Heart left ventricle (tissue), 16 donors: ENCODE measurements around the gene CHD3. TPM values are rescaled to one million over a fixed set of nuclear protein-coding genes. Genes with fewer than 3 reads are reported as not detected.

Source experiments
- ATAC-seq, 4 donors: fragments of 200-7000 bp; cut with Tn5 transposase; one replicate each; pipeline ENCODE4 v1.9.1; 2020 to 2022; ENCODE audit warnings: moderate library complexity in 4 of 4, mild to moderate bottlenecking in 3 of 4, moderate number of reproducible peaks in 1 of 4
- DNase-seq, 5 donors: peaks; one replicate each; pipeline ENCODE4 v3.0.0-alpha.2; 2020
- H3K27ac ChIP-seq, 12 donors: fragments of 200-600 bp; sonication (generic) in 4 of 12; one replicate each; pipeline versions ENCODE4 v1.5.0 to v1.8.0; 2016 to 2022; ENCODE audit warnings: mild to moderate bottlenecking in 2 of 12
- H3K27me3 ChIP-seq, 9 donors: fragments of 200-600 bp; sonication (generic) in 2 of 9; one replicate each; pipeline versions ENCODE4 v1.5.1 to v1.8.0; 2016 to 2022; ENCODE audit warnings: mild to moderate bottlenecking in 3 of 9
- H3K36me3 ChIP-seq, 9 donors: fragments of 200-600 bp; sonication (generic) in 2 of 9; one replicate each; pipeline versions ENCODE4 v1.5.0 to v1.8.0; 2018 to 2022; ENCODE audit warnings: mild to moderate bottlenecking in 2 of 9
- H3K4me1 ChIP-seq, 12 donors: fragments of 200-600 bp; sonication (generic) in 4 of 12; one replicate each; pipeline versions ENCODE4 v1.5.0 to v1.8.0; 2016 to 2022; ENCODE audit warnings: mild to moderate bottlenecking in 3 of 12
- H3K4me3 ChIP-seq, 12 donors: fragments of 200-600 bp; sonication (generic) in 4 of 12; one replicate each; pipeline versions ENCODE4 v1.5.0 to v1.8.0; 2017 to 2022; ENCODE audit warnings: mild to moderate bottlenecking in 9 of 12, moderate library complexity in 4 of 12
- H3K9me3 ChIP-seq, 12 donors: fragments of 200-600 bp; sonication (generic) in 4 of 12; one replicate each; pipeline versions ENCODE4 v1.5.0 to v1.8.0; 2016 to 2022; ENCODE audit warnings: mild to moderate bottlenecking in 1 of 12
- POLR2A ChIP-seq, 2 donors: fragments of 450-650 bp; IDR thresholded peaks; one replicate each; pipeline ENCODE4 v1.6.1; 2017; ENCODE audit warnings: antibody characterized with exemption in 2 of 2, mild to moderate bottlenecking in 2 of 2, moderate library complexity in 2 of 2
- WGBS, 4 donors: extraction: QIAGEN DNeasy Blood & Tissue Kit in 2 of 4; methylation state at CpG; one replicate each; pipeline versions ENCODE4 v1.1.5 to v1.1.7; 2013 to 2018; 5-methylcytosine and 5-hydroxymethylcytosine counted together
- intact Hi-C, 10 donors: fragments of 100-400 bp; cut with DNase I; formaldehyde crosslinking; loops; one replicate each; pipeline versions ENCODE4 v1.11.1 to v1.14.2; 2022
- polyA plus RNA-seq, 2 donors: library from polyadenylated mRNA; stranded (reverse); fragments of 200-250 nt; gene quantifications; one replicate each; pipeline ENCODE4 v1.2.3, GENCODE V29; 2013
- total RNA-seq, 9 donors: library from RNA; depleted of rRNA in 2 of 9; stranded (reverse); fragments of >200 nt in 2 of 9; fragmentation: NEBNext Ultra II Directional in 3 of 9; extraction: Animal tissue kit (Norgen Biotek cat#: 25700) in 3 of 9; gene quantifications; one replicate each; pipeline versions ENCODE4 v1.1.0 to v1.2.4, GENCODE V29; 2016 to 2023
- TF ChIP-seq, protein P1 (sequence below), 12 donors: fragments of 200-600 bp; sonication (generic) in 4 of 12; IDR thresholded peaks; one replicate each; pipeline versions ENCODE4 v1.5.0 to v1.8.0; 2018 to 2022; ENCODE audit warnings: antibody characterized with exemption in 12 of 12, mild to moderate bottlenecking in 5 of 12
- donor health status: ischemic (EF 13 %, LVEDD 7.1; RV severe dilation, severe dysfunction).
- donor health status: healthy with polysubstance abuse.
- donor health status: DM: no; HTN: yes; CAD: no.
- donor health status: DM: no; HTN: no; CAD: no.
- donor health status: ischemic (EF 25% LVEDD 6.9; RV normal size, moderate dysfunction).
- donor health status: ischemic (EF 25% LVEDD 5.7; RV mildly dilated, moderate dysfunction).
- donor health status: healthy.
- donor health status: DM: yes; HTN: yes; CAD: no.
- donor health status: ischemic (EF 35%, LVEDD 5.7; RV mildly dilated, moderate dysfunction).
- donor health status: nonischemic (EF 11% LVEDD 7.7; RV severe dilation, severe dysfunction).
- donor health status: DM: yes; HTN: yes; CAD: no.
- donor health status: PGD.
- donor health status: ischemic (EF 29% LVEDD 5.4; RV normal size, mild dysfunction).
- donor health status: nonischemic (EF 23%, LVEDD 6.1; RV moderate dilation, normal function).

Gene CHD3
- total and polyA plus RNA-seq, 11 donors, result 6.7 to 30.6 (median 14.3) TPM

DNA sequence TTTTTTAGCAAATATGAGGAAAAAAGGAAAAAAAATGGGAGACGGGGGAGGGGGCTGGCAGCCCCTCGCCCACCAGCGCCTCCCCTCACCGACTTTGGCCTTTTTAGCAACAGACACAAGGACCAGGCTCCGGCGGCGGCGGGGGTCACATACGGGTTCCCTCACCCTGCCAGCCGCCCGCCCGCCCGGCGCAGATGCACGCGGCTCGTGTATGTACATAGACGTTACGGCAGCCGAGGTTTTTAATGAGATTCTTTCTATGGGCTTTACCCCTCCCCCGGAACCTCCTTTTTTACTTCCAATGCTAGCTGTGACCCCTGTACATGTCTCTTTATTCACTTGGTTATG is 34.9 kb upstream of the CHD3 start:
- peaks cover 3 to 58% (median 51%) of the 10 kb centered on the region in 9 donors for H3K36me3 ChIP-seq
- no peaks in the 10 kb centered on the region for H3K9me3 ChIP-seq
- ATAC-seq (no peak), DNase-seq (no peak)
- no peak for TF ChIP-seq POLR2A (IDR thresholded peaks at IDR 0.05)
- TF ChIP-seq, protein P1, sequence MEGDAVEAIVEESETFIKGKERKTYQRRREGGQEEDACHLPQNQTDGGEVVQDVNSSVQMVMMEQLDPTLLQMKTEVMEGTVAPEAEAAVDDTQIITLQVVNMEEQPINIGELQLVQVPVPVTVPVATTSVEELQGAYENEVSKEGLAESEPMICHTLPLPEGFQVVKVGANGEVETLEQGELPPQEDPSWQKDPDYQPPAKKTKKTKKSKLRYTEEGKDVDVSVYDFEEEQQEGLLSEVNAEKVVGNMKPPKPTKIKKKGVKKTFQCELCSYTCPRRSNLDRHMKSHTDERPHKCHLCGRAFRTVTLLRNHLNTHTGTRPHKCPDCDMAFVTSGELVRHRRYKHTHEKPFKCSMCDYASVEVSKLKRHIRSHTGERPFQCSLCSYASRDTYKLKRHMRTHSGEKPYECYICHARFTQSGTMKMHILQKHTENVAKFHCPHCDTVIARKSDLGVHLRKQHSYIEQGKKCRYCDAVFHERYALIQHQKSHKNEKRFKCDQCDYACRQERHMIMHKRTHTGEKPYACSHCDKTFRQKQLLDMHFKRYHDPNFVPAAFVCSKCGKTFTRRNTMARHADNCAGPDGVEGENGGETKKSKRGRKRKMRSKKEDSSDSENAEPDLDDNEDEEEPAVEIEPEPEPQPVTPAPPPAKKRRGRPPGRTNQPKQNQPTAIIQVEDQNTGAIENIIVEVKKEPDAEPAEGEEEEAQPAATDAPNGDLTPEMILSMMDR (IDR thresholded peaks at IDR 0.05), result no peak
- H3K4me3 ChIP-seq, result peak overlapping the region in 9 of 12 donors; percentile 18 to 85 (median 68)
- H3K27me3 ChIP-seq, result no peaks in the 10 kb centered on the region
- 60 to 75% (median 68%) methylated on average over 21 of the region's 21 CpGs for WGBS, 4 donors
- intact Hi-C loops, result loop anchor here (2.0 to 10.0 kb wide), 5 partner anchors 31 to 301 kb away; partner anchors contain the start of gene PER1 (in 1 of the 10)
- H3K4me1 ChIP-seq, result peaks cover 0 to 48% (median 33%) of the 10 kb centered on the region in 12 donors
- peak overlapping the region in 11 of 12 donors; percentile 68 to 95 (median 91) for H3K27ac ChIP-seq

DNA sequence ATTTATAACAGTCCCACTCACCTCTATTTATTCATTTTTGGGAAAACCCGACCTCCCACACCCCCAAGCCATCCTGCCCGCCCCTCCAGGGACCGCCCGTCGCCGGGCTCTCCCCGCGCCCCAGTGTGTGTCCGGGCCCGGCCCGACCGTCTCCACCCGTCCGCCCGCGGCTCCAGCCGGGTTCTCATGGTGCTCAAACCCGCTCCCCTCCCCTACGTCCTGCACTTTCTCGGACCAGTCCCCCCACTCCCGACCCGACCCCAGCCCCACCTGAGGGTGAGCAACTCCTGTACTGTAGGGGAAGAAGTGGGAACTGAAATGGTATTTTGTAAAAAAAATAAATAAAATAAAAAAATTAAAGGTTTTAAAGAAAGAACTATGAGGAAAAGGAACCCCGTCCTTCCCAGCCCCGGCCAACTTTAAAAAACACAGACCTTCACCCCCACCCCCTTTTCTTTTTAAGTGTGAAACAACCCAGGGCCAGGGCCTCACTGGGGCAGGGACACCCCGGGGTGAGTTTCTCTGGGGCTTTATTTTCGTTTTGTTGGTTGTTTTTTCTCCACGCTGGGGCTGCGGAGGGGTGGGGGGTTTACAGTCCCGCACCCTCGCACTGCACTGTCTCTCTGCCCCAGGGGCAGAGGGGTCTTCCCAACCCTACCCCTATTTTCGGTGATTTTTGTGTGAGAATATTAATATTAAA is 34.4 kb upstream of the CHD3 start:
- TF ChIP-seq, protein P1 (IDR thresholded peaks at IDR 0.05), result no peak
- no peak for TF ChIP-seq POLR2A (IDR thresholded peaks at IDR 0.05)
- DNase-seq (no peak), ATAC-seq (no peak)
- Histone ChIP-seq H3K4me3 (peak overlapping the region in 11 of 12 donors; percentile 49 to 85 (median 68)), H3K27ac (peak overlapping the region; percentile 68 to 97 (median 92)), H3K4me1 (peaks cover 0 to 53% (median 37%) of the 10 kb centered on the region in 12 donors), H3K36me3 (peaks cover 3 to 52% (median 48%) of the 10 kb centered on the region in 9 donors), H3K9me3 (no peaks in the 10 kb centered on the region), H3K27me3 (no peaks in the 10 kb centered on the region)
- intact Hi-C loops, result loop anchor here in 9 of 10 donors (5.0 to 10.0 kb wide), 4 partner anchors 37 to 301 kb away; partner anchors contain the start of gene PER1 (in 1 of the 9)
- 54 to 65% (median 62%) methylated on average over 31 of the region's 31 CpGs for WGBS, 4 donors

DNA sequence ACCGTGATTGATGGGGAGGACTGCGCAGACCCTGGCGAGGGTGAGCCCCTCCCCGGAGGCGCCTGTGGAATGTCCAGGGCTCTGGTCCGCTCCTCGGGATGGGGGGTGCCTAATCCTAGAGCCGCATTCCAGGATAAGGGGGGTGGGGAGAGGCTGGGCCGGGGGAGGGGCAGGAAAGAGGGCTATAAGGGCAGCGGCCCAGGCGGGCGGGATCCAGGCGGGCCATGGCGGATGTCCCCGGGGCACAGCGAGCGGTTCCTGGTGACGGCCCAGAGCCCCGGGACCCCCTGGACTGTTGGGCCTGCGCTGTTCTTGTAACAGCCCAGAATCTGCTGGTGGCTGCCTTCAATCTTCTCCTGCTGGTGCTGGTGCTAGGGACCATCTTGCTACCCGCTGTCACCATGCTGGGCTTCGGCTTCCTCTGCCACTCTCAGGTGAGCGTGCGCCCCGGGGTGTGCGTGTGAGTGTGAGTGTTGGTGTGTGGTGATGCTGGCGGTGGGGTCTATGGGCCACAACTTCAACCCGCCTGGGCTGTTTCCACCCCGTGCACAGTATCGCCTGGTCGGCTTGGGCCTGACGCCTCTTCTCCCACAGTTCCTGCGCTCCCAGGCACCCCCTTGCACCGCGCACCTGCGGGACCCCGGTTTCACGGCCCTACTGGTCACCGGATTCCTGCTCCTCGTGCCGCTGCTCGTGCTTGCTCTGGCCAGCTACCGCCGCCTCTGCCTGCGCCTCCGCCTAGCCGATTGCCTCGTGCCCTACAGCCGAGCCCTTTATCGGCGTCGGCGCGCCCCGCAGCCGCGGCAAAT is 33.5 kb upstream of the CHD3 start, which contains the start of gene TMEM88:
Gene TMEM88, plus strand, starts transcription at position 216 of the 809 bp plus-strand sequence. Its CDS starts 9 bp downstream, at position 225.
- TF ChIP-seq, protein P1 (IDR thresholded peaks at IDR 0.05), result no peak
- TF ChIP-seq POLR2A (IDR thresholded peaks at IDR 0.05), result peak in 1 of 2 donors; percentile 51
- peak in 3 of 5 donors; percentile 60 to 68 (median 67) for DNase-seq
- intact Hi-C loops, result loop anchor here in 9 of 10 donors (5.0 to 10.0 kb wide), 7 partner anchors 33 to 300 kb away; partner anchors contain the start of genes KCNAB3 (in 1 of the 9), PER1 (in 1 of the 9), TP53 (in 1 of the 9) and WRAP53 (in 1 of the 9)
- Histone ChIP-seq H3K36me3 (peaks cover 3 to 50% (median 44%) of the 10 kb centered on the region in 9 donors), H3K27ac (peak within 1 kb of the TSS; percentile 74 to 97 (median 92)), H3K27me3 (no peaks in the 10 kb centered on the region), H3K4me3 (peak within 1 kb of the TSS; percentile 33 to 85 (median 68)), H3K9me3 (no peaks in the 10 kb centered on the region), H3K4me1 (peaks cover 0 to 53% (median 38%) of the 10 kb centered on the region in 12 donors)
- ATAC-seq, result no peak
- 39 to 45% (median 41%) methylated on average over 35 to 57 of the region's 57 CpGs for WGBS, 4 donors
